HFFc6 (cell line): ENCODE measurements around the gene UNC5B. TPM values are rescaled to one million over a fixed set of nuclear protein-coding genes. Genes with fewer than 3 reads are reported as not detected.

ENCODE experiments used
- DNase-seq: peaks from one replicate; pipeline ENCODE4 v3.0.0-alpha.2; 2018
- H3K27ac Mint-ChIP-seq: 2 replicates; pipeline ENCODE4 v1.8.0; 2020; ENCODE audit warnings: mild to moderate bottlenecking, mixed read lengths
- H3K27me3 Mint-ChIP-seq: 2 replicates; pipeline ENCODE4 v1.8.0; 2021; ENCODE audit warnings: mild to moderate bottlenecking, moderate library complexity, mixed read lengths; ENCODE audit not compliant: insufficient read depth
- H3K36me3 Mint-ChIP-seq: 2 replicates; pipeline ENCODE4 v1.8.0; 2021; ENCODE audit warnings: low read depth, mixed read lengths
- H3K4me1 Mint-ChIP-seq: 2 replicates; pipeline ENCODE4 v1.8.0; 2020; ENCODE audit warnings: low read depth, mixed read lengths
- H3K4me3 Mint-ChIP-seq: 2 replicates; pipeline ENCODE4 v1.8.0; 2020; ENCODE audit warnings: mild to moderate bottlenecking, moderate library complexity, mixed read lengths
- H3K9me3 Mint-ChIP-seq: 2 replicates; pipeline ENCODE4 v1.8.0; 2020; ENCODE audit warnings: mild to moderate bottlenecking, mixed read lengths
- total RNA-seq, 6 experiments: library from RNA; stranded (reverse); fragmentation: NEBNext Ultra II Directional; extraction: Animal tissue kit (Norgen Biotek cat#: 25700); gene quantifications; 2 replicates in 1 of 6; 3 replicates in 5 of 6; pipeline ENCODE4 v1.2.3, GENCODE V29; 2021
- TF ChIP-seq, protein P1 (sequence below): fragments of 200-600 bp; sonication (generic); IDR thresholded peaks from 2 replicates; pipeline ENCODE4 v1.5.0; 2021; ENCODE audit warnings: antibody characterized with exemption, mild to moderate bottlenecking

The UNC5B gene
- total RNA-seq, 6 experiments from 2014 or later, result 5.2 to 11.6 (median 5.7) TPM

DNA sequence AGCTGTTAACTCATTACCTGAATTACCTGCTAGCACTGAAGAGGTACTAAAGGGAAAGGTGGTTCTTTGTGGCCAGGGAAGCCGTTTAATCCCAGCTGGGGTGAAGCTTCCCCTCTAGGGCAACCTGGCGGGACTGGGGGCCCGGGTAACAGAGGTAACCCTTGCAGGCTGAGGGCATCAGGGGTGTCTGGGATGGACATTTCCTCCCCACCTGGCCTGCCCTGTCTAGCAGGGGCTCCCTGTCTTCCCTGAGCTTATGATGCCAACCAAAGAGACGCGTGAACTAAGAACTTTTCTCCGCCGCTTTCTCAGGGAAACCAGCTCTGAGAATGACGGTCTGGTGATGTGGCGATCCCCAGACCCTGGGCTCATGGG lies 52.8 kb downstream of the UNC5B start:
- TF ChIP-seq, protein P1, sequence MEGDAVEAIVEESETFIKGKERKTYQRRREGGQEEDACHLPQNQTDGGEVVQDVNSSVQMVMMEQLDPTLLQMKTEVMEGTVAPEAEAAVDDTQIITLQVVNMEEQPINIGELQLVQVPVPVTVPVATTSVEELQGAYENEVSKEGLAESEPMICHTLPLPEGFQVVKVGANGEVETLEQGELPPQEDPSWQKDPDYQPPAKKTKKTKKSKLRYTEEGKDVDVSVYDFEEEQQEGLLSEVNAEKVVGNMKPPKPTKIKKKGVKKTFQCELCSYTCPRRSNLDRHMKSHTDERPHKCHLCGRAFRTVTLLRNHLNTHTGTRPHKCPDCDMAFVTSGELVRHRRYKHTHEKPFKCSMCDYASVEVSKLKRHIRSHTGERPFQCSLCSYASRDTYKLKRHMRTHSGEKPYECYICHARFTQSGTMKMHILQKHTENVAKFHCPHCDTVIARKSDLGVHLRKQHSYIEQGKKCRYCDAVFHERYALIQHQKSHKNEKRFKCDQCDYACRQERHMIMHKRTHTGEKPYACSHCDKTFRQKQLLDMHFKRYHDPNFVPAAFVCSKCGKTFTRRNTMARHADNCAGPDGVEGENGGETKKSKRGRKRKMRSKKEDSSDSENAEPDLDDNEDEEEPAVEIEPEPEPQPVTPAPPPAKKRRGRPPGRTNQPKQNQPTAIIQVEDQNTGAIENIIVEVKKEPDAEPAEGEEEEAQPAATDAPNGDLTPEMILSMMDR, result no peak
- no peak for DNase-seq
- H3K4me1 Mint-ChIP-seq, result peaks cover 41% of the 10 kb centered on the region
- peaks cover 1% of the 10 kb centered on the region; the same call in 1 of the 2 replicates for H3K27me3 Mint-ChIP-seq
- H3K36me3 Mint-ChIP-seq, result no peaks in the 10 kb centered on the region
- no peaks in the 10 kb centered on the region for H3K9me3 Mint-ChIP-seq
- no peak overlapping the region for H3K4me3 Mint-ChIP-seq
- no peak overlapping the region for H3K27ac Mint-ChIP-seq

DNA sequence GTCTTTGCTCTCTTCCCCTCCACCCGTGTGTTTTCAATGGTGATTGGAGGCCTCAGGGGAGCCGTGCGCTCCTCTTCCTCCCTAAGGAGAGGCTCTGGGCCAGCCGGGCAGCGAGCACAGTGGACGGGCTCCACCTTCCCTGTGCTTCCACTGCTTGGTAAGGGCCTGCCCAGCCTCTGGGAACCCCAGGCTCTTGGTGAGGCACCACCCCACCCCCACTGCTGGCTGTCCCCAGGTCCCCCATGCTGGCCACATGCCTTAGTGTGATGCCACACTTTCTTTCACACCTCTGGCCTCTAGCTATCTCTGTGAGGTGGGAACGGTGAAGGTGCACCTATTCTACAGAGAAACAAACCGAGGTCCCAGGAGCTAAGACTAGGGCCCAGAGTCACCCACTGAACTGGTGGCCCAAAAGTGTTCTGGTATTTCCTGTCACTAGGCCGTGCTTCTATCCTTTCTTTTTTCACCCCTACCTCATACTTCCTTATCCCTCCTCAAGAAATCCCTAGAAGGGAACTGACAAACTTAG lies 53.3 kb downstream of the UNC5B start:
- Mint-ChIP-seq H3K27me3 (peaks cover 1% of the 10 kb centered on the region; the same call in 1 of the 2 replicates), H3K4me1 (peaks cover 41% of the 10 kb centered on the region), H3K9me3 (no peaks in the 10 kb centered on the region), H3K27ac (no peak overlapping the region), H3K4me3 (no peak overlapping the region), H3K36me3 (no peaks in the 10 kb centered on the region)
- TF ChIP-seq, protein P1, result no peak
- DNase-seq, result no peak

GRCh38 chr10:71266147-71266917 lies 54.0 kb downstream of the UNC5B start:
- H3K27ac Mint-ChIP-seq, result no peak overlapping the region

GRCh38 chr10:71266918-71267442 lies 54.6 kb downstream of the UNC5B start:
- DNase-seq, result no peak
- Mint-ChIP-seq H3K27me3 (peaks cover 1% of the 10 kb centered on the region; the same call in 1 of the 2 replicates), H3K36me3 (no peaks in the 10 kb centered on the region), H3K9me3 (no peaks in the 10 kb centered on the region), H3K27ac (peak overlapping the region; percentile 10; the same call in 1 of the 2 replicates), H3K4me1 (peaks cover 34% of the 10 kb centered on the region), H3K4me3 (no peak overlapping the region)
- TF ChIP-seq, protein P1, result no peak

More at GRCh38 chr10:71266147-71266917, 54.0 kb downstream of the UNC5B start:
- H3K9me3 Mint-ChIP-seq, result no peaks in the 10 kb centered on the region
- H3K4me3 Mint-ChIP-seq, result no peak overlapping the region
- TF ChIP-seq, protein P1, result no peak
- no peaks in the 10 kb centered on the region for H3K36me3 Mint-ChIP-seq
- no peak for DNase-seq
- peaks cover 1% of the 10 kb centered on the region; the same call in 1 of the 2 replicates for H3K27me3 Mint-ChIP-seq
- H3K4me1 Mint-ChIP-seq, result peaks cover 35% of the 10 kb centered on the region

- H3K4me1 Mint-ChIP-seq, result peaks cover 39% of the 10 kb centered on the region
- H3K9me3 Mint-ChIP-seq, result no peaks in the 10 kb centered on the region
- no peak for DNase-seq
- no peak overlapping the region for H3K4me3 Mint-ChIP-seq
- no peaks in the 10 kb centered on the region for H3K36me3 Mint-ChIP-seq
- TF ChIP-seq, protein P1, result no peak
- H3K27me3 Mint-ChIP-seq, result peaks cover 1% of the 10 kb centered on the region; the same call in 1 of the 2 replicates
- H3K27ac Mint-ChIP-seq, result peak overlapping the region; percentile 10; the same call in 1 of the 2 replicates
These were observed 55.3 kb downstream of the UNC5B start for GRCh38 chr10:71267508-71268240.
